Activated CD4-positive, alpha-beta T cell treated with anti-CD3 and anti-CD28 coated beads for 24 hours (primary cell): ENCODE measurements around the gene OGFOD3.
"Not testable (repeated sequence)": the region's sequence is repeated elsewhere in the genome, so short reads cannot be mapped to it uniquely, and the experiment has no call there.

Experiments
- DNase-seq, 2 donors: peaks; one replicate each; pipeline ENCODE4 v3.0.0-alpha.2; 2020; ENCODE audit warnings: low read depth in 2 of 2

OGFOD3 gene

DNA sequence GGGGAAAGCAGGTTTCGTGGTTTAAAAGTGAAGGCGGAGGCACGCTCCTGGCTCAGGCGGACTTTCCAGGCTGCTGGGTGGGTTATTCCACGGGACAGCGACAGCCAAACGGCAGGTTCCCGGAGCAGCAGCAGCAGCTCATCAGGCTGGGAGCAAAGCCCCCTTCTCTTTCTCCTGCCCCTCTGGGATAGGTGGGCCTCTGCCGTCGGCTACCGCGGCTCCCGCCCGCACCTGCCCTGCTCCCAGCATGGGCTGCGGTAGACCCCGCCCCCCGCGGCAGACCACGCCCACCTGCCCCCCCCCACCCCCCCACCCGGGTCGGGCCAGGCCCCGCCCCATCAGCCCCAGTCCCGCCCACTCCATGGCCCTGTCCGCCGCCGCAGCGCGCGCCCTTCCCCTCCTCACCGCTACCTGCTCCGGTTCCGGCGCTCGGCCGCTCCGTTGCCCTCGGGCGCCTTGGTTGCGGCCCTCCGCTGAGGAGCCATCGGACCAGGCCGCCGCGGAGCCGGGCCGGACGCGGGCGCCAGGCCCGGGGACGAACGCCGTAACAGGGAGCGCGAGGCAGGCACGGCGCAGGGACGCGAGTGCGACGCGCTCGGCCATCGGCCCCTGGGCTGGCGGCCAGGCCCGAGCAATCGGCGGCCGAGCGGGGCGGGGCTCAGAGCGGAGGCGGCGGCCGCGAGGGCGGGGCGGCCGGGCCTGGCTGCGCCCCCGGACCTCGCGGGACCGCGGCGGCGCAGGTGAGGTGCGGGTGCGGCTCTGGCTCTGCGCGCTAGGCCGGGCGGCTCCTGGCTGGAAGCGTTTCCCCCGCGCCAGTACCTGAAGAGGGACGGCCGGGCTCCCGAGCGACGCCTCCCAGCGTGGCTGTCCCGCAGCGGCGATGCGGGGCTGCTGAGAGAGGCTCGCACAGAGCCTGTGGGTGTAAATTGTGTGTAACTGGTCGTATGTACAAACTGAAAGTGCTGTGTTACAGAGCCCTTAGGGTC is at the start of gene OGFOD3, which contains the start of gene HEXD:
TSS of gene OGFOD3 (minus strand) at position 586 of the 986 bp plus-strand sequence. CDS start at position 485, 101 bp downstream.
TSS of gene HEXD (plus strand) at position 347 of the 986 bp plus-strand sequence. CDS start 1,453 bp downstream, outside the sequence.
- peak; percentile 65 to 72 for DNase-seq

- DNase-seq: no peak
Observed at GRCh38 chr17:82465023-82465603, 46.7 kb upstream of the OGFOD3 start.

GRCh38 chr17:82464567-82464929 is 46.2 kb upstream of the OGFOD3 start:
- DNase-seq: no peak

DNA sequence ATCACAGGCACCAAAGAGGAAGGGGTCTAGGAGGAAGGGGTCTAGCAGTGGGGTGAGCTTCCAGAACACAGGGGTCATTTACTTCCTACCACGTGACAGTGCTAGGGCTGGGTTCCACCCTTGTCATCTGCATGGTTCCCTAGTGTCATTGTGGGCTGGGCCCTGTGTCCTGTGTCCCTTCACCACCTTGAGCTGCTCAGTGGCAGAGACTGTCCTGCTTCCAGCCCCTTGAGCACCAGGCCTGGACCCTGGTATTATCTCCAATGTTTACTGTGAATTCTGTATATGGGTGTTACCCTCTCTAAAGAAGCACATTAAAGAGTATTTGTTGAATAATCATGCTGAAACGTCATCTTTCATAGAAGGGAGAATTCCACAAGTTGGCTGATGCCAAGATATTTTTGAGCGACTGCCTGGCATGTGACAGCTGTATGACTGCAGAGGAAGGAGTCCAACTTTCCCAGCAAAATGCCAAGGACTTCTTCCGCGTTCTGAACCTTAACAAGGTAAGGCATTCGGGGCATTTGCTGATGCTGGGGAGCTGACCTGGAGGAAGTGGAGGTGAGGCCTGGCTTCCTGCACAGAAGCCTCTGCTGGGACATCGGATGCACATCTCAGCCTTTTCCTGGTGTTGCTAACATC is 45.7 kb upstream of the OGFOD3 start:
- DNase-seq: no peak

DNA sequence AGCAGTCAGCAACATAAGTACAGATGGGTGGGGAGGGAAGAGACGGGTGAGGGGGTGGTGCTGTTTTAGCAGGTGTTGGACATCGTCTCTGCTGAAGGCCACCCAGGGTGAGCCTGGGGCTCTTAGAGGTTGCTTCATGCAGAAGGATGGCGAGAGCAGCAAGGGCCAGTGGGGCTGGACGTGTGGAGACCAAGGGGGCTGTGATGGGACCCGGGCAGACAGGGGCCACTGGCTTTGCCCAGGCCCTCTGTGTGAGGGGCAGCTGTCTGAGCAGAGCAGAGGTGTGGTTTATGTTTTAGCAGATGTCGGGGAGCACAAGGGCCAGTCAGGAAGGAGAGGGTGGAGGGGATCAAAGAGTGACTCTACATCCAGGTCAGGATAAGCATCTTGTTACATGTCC is 45.0 kb upstream of the OGFOD3 start:
- DNase-seq: no peak

- no peak for DNase-seq
Observed at GRCh38 chr17:82461827-82462524, 43.6 kb upstream of the OGFOD3 start.

DNA sequence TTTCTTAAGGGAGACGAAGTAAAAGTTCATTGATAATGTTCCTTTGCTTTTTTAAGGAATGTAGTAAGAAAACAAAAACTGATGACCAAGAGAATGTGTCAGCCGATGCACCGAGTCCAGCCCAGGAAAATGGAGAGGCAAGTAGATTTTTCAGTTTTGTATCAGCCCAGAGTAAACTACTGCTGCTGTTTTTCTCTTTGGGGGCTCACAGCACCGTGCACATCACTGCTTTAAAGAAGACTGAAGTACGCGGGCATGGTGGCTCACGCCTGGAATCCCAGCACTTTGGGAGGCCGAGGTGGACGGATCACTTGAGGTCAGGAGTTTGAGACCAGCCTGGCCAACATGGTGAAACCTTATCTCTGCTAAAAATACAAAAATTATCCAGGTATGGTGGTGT is 41.5 kb upstream of the OGFOD3 start:
- not testable (repeated sequence) for DNase-seq

DNA sequence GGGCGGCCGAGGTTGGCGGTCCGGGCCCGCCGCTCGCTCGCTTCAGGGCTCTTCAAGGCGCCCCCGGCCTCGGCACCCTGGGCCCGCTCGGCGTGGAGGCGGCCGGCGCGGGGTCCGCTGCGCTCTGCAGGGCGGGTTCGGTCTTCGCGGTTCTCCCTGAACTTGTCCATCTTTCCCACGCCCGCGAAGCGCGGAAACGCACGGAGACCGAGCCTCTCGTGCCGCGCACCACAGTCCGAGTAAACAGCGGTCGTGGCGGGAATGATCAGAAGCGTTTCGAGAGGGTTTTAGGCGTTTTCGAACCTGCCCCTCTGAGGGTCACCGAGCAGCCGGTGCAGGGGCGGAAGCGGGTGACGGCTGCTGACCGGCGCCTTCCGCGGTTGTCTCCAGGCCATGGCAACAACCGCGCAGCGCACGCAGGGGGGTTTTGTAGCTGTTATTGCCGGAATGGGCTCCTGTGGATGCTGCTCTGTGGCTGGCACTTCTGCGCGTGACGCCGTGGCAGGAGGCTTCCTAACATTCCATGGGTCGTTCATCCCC is 40.6 kb upstream of the OGFOD3 start:
- no peak for DNase-seq

- DNase-seq: peak; percentile 93
Observed at GRCh38 chr17:82458179-82458884, 39.9 kb upstream of the OGFOD3 start, which contains the start of gene NARF. Gene NARF (plus strand): TSS chr17:82458741. CDS start chr17:82458804, 63 bp downstream.

DNA sequence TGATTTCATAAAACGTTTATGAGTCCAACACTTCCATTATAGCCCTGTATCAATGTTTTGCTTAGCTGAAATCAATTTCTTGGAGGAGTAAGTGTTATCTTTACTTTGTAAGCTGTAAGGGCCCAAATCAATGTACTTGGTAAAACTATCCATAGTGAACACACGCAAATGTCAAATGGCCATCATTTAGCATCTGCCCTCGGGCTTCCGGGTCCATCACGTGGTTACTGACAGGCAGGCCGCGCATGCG is 39.5 kb upstream of the OGFOD3 start:
- DNase-seq: no peak

DNA sequence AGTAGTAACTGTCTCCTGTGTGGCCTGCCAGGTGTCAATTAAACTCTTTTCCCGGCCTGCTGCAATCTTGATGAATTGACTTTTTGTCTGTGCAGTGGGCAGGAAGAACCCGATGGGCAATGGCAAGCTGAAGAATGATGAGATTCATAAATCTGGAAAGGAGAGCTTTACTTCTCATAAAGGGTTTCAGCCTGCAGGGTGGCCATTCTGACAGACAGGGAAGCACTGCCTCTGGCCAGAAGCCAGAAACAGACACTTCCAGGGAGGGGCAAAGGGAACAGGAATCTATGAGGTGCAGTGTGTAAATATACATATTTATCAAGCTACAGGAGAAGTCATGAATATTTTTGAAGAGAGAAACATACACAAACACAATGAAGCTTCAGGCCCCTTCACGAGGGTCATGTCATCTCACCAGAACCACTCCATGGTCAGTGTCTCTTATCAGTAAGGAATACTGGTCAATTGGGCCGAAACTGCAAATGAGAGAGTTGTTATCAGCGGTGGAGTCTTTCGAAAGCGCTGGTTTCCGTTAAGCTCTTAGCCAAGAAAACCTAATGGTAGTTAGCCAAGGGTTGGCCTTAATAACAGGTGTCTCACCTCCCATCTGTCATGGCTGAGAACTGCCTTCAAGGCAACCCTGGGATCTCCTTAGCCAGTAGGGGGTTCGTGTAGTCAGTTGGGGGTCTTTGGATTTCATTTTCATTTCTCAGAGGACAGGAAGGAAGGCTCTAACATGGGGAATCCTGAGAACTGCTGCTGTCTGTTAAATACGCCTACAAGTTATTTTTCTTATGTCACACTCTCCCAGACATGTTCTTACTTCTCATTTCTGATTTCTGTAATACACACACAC is 38.9 kb upstream of the OGFOD3 start:
- no peak for DNase-seq

DNA sequence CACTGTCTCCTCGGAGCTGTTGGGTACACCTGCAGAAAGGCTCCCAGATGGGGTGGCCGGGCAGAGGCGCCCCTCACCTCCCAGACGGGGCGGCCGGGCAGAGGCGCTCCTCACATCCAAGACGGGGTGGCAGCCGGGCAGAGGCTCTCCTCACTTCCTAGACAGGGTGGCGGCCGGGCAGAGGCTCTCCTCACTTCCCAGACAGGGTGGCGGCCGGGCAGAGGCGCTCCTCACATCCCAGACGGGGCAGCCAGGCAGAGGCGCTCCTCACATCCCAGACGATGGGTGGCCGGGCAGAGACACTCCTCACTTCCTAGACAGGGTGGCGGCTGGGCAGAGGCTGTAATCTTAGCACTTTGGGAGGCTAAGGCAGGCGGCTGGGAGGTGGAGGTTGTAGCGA is 35.3 kb upstream of the OGFOD3 start:
- DNase-seq: not testable (repeated sequence)

GRCh38 chr17:82453151-82453550 is 34.8 kb upstream of the OGFOD3 start:
- not testable (repeated sequence) for DNase-seq

DNA sequence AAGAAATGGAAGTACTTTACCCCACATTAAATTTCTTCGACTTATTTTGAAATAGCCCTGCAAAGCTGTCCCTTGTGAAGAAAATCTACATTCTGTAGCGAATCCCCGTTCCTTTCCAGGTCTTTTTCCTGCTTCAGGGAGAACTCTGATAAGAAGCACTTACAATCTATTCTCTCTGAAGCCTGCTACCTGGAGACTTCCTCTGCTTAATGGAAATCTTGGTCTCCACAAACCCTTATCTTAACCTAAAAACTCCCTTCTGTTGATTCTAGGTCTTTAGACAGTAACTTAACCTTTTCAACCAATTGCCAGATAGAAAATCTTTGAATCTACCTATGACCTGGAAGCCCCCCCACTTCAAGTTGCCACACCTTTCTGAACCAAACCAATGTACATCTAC is 33.8 kb upstream of the OGFOD3 start:
- no peak for DNase-seq

DNA sequence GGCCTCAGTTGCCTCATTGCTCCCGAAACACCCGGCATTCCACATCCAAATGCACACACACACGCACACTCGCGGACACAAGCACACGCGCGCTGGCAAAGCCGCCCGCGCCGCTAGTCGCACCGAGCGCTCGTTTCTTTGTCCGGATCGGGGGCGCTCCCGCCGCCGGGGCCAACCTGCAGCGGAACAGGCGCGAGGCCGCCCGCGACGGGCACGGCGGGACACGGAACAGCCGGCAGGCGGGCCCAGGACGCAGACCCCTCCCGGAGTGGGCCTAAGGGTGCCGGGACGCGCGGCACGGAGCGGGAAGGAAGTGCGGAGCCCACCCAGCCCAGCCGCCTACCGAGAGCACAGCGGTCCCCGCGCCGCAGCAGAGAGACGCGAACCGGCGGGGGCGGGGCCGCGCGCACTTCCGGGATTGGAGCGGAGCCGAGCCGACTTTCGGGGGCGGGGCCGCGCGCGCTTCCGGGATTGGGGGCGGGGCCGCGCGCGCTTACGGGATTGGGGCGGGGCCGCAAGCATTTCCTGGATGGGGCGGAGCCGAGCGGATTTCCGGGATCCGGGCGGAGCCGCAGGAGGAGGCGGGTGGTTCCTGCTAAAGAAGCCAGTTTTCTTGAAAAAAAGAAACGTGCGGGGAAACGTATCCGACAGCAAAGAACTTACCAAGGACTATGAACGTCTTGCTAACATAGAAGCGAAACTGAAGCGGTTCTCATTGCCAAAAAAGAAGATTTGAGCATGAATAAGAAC is 32.1 kb upstream of the OGFOD3 start, which contains the start of gene CYBC1:
TSS of gene CYBC1 (minus strand) at position 396 of the 750 bp plus-strand sequence. CDS start 1,498 bp downstream, outside the sequence.
- DNase-seq: peak; percentile 94 to 95

GRCh38 chr17:82449883-82450356 is 31.5 kb upstream of the OGFOD3 start:
- DNase-seq: peak in 1 of 2 donors; percentile 27

GRCh38 chr17:82449131-82449882 is 30.9 kb upstream of the OGFOD3 start:
- peak; percentile 40 to 54 for DNase-seq

GRCh38 chr17:82447876-82448275 is 29.5 kb upstream of the OGFOD3 start:
- DNase-seq: no peak
